GM18873 (cell line): ENCODE measurements around the gene KCNS3.

Experiments
- ATAC-seq: cut with Tn5 transposase; IDR thresholded peaks from one replicate; pipeline ENCODE4 v1.9.1; 2021; ENCODE audit warnings: mild to moderate bottlenecking, moderate library complexity, moderate number of reproducible peaks; ENCODE audit not compliant: unreplicated experiment, low FRiP score

The KCNS3 gene

GRCh38 chr2:17876590-17876989 lies 1.9 kb upstream of the KCNS3 start:
- ATAC-seq = no peak

GRCh38 chr2:17877811-17878280 lies 621 bp upstream of the KCNS3 start:
- ATAC-seq = peak; percentile 23

- ATAC-seq = no peak
These were observed 858 bp downstream of the KCNS3 start for GRCh38 chr2:17879137-17879912.

- no peak for ATAC-seq
These were observed 1.4 kb downstream of the KCNS3 start for GRCh38 chr2:17879913-17880274.

- no peak for ATAC-seq
These were observed 14.5 kb downstream of the KCNS3 start for GRCh38 chr2:17892770-17893534.

DNA sequence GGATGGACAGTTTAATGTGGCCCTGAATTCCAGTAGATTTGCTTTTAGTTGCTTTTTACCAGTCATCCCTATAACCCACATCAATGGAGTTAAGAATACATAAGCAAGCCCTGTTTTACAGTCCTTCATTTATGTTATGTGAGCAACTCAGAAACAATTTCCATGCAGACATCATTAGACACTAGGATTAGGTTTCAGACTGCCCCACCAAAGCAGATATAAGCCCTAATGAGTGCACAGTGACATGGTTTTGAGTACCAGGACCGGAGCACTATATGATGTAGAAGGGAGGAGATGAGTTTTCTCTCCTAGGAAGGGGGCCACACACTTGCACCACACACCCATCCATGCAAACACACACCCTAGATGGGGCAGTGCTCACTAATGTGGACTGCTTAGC lies 15.5 kb downstream of the KCNS3 start:
- no peak for ATAC-seq

DNA sequence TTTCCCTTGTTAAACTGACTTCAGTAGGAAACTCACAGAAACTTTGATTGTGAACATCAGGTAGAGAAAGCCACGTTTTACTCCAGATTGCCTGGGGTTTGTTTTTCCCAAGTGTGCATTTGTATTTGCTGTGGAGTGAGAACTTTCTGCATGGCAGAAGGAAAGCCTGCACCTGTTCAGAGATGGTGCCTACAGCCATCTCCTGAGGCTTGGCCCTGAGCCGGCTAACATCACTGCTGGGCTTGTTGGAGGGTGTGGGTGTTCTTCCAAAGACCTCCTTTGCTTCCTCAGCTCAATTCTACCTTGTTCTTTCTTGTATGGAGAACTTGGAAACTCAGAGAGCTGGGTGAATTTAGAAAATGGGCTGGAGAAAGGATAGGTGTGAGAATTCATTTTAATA lies 16.1 kb downstream of the KCNS3 start:
- no peak for ATAC-seq

DNA sequence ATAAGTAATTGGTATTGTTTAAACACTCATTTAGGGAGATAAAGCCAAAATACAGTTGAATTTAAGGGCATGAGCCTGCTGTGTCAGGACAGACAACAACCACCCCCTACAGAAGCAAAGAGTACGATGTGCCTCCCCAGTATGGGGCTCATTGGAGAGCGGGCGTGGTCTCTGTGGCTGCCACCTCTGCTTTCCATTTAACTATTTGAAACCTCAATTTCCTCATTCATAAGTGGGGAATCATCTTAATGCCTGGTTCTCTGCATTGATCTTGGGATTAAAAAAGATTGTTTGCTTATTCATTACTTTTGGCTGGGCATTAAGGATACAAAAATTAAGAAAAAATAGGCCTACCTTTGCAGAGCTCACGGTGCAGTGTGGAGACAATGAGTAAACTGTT lies 21.4 kb downstream of the KCNS3 start:
- ATAC-seq = no peak

GRCh38 chr2:17901246-17901645 lies 22.8 kb downstream of the KCNS3 start:
- ATAC-seq = no peak

DNA sequence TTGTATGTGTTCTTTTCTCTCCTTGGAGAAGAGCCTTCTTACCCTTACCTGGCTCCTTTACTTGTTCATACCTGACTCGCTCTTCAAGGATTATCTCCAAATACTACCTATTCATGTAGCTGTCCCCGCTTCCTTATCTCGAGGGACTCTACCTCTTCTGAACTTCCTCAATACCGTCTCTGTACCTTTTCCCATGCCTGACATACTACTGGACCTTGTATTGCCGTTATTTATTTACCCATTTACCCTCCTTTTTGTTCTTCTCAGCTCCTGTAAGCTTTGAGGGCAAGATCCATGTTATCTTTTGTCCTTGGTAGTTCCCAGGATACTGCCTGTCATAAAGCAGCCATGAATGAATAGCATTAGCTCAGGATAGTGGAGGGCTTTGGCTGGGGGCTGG lies 32.5 kb downstream of the KCNS3 start:
- no peak for ATAC-seq

DNA sequence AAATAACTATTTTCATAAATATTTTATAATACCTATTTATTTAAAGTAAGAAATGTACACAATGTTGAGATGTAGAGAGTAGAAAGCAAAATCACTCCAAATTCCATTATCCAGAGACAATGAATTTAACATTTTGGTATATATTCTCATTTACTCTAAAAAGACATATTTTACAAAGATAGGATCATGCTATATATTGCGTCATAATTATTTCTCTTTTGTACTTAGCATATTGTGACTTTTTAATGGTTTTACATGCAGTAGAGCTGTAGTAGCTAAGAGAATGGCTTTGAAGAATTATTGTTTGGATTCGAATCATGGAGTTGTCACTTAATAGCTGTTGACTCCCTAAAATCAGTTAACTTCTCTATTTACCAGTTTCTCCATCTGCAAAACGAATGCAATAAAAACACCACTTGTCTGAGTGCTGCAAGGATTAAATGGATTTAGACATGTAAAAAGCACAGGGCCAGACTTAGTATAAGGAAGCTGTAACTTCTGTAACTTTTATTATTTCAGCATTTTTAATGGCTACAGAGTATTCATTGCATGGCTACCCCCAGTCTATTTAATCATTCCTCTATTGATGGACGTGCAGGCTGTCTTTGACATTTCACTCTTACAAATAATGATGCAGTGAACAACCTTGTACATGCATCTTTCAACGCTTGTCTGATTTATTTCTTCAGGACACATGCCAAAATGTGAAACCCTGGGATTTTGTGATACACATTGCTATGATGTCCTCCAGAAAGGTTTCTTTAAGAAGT lies 33.2 kb downstream of the KCNS3 start:
- ATAC-seq = peak; percentile 14

DNA sequence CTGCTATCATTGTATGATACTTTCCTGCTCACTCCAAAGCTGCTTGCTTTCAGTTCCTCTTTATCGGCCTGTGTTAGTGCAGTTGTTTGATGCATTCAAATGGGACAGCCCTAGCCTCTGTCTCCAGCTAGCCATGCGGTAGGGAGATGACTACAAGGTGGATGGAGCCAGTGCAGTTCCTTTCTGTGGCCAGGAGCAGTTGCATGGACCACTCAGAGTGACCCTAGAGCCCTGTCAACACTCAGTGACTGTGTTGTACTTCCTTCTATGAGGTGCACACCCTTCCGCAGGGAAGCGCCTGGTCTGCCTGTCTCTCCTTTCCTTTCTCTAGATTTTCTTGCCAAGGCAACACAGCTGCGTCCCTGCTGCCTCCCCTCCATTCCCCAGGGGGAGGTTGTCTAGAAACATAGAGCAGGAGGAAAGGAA lies 33.8 kb downstream of the KCNS3 start:
- ATAC-seq = peak; percentile 88

DNA sequence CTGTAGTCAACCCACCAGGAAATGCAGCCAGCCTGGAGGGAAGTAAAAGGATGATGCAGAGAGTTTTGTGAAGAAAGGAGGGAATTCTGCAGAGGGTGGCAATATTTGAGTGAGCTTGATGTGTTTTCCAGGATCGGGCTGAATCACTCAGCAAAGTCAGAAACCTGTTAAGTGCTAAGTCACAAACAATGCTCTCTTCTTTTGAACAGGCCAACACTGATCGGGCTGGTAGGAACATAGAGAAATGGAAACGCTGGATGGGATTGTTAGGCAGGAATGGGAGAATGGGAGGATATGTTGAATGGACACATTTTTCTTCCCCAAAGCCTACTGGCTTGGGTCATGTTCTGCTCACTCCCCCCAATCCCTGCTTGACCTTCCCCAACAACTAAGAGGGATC lies 36.6 kb downstream of the KCNS3 start:
- no peak for ATAC-seq

DNA sequence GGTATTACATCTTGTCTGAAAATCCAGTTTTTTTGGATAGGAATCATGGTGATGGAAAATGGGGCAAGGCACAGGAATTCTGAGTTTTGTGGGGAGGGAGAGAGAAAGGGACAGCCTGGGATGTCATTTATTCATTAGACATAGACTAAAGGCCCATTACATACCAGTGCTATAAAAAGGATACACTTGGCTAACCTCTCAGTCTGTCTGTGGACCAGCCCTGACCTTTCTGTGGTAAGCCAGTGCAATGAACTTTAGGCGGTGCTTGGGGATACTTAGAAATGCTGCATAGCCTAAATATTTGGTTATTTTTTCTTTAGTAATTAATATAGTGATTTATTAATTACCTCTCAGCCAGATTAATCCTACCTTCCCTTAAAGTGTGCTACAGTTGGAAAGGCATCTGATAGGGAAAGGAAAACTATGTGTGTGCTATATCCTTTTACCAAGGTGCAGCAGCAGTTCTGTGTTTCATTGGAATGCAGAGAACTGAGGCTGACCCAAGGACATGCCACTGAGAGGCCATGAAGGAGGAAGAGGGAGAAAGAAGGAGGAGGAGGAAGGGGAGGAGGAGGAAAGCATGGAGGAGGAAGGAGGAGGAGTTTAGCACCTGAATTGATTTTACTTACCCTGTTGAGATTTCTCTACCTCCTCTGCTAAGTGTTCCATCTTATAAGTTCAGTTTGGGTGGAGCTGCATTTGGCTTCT lies 37.5 kb downstream of the KCNS3 start:
- ATAC-seq = no peak

DNA sequence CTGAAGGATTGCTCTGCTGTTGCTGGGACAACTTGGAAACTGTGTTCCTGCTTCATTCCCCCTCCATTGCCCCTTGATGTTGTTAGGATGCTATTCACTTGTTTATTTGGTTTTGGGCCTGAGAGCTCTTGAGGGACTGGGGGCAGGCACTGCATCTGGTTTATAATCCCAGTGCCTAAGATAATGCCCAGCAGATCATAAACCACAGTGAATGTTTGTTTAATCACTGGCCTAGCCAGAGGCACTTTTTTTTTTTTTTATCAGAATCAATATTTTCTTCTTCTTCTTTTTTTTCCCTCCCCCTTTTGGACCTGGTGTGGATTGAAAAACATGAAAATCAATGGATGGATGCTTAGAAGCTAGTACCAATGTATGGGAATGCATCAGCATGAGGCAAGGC lies 38.1 kb downstream of the KCNS3 start:
- ATAC-seq = no peak

GRCh38 chr2:17918789-17919188 lies 40.3 kb downstream of the KCNS3 start:
- no peak for ATAC-seq

DNA sequence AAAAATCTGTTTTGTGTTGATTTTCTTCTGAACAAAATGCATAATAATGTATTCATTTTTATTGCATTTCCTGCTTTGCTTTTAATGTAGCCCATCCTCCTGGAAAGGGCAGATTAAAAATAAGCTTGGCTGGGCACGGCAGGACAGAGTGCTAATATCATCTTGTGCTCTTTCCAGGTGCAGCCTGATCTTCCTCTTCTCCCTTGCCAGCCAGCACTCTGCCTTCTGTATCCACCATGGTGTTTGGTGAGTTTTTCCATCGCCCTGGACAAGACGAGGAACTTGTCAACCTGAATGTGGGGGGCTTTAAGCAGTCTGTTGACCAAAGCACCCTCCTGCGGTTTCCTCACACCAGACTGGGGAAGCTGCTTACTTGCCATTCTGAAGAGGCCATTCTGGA lies 52.3 kb downstream of the KCNS3 start:
- no peak for ATAC-seq

GRCh38 chr2:17933256-17933655 lies 54.8 kb downstream of the KCNS3 start:
- ATAC-seq = no peak

DNA sequence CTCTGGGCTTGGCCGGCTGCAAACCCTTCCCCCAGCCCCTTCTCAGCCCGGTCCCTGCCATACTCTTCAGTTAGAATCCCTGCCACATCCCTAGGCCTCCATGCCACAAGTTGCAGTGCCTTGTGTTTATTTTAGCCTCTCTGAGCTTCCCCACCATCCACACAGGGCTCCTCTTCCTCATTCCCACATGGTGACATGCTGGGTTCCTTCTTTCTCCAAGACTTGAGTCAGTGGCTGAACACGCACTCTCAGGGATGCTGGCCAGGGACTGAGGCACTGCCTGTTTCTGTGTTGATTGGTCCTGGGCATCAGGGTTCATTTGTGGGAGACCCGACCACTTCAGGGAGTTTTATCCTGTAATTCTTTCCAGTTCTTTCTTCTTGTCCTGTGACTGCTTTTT lies 56.3 kb downstream of the KCNS3 start:
- ATAC-seq = no peak

DNA sequence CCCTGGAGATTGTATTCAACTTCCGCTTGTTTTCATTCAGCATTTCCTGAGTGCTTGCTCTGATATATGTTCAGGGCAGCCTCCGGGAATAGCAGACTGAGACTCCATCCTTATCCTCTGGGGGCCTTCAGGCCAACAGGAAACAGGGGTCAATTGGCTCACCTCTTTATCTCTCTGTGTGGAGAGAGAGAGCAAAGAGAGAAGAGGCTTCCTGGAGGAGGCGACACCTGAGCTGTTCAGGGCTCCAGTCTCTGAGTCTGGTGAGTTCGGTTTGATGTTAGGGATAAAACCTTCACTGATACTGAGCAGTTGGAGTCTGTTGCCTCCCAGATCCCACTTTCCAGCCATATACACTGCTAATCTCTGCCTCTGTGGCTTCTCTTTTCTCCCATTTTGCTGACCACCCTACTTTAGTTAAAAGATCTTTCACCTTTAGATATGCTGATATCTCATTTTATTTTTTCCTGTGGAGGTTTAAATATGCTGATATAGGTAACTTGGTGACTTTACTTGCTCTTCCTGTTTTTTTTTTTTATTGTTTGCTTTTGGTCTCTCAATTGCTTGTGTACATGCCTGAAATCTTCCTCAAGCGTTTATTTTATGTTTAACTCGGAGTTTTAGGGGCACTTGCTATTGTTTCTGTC lies 56.9 kb downstream of the KCNS3 start:
- ATAC-seq = no peak
